Measurements from ENCODE around the gene TMEM91.

Gene TMEM91

GRCh38 chr19:41425174-41426115, 49.1 kb downstream of the TMEM91 start:
- Histone ChIP-seq H3K9me2 (replicated peaks; ENCODE audit: low read depth, low read length) (no peaks in the 10 kb centered on the region), H2AFZ (ENCODE audit: low read length) (no peak overlapping the region), H3K36me3 (ENCODE audit: insufficient read depth, low read length) (peaks cover 25% of the 10 kb centered on the region; the same call in 1 of the 2 replicates), H3K9ac (ENCODE audit: low read depth, low read length, poor library complexity, severe bottlenecking) (no peak overlapping the region), H3F3A (ENCODE audit: low read depth) (no peaks in the 10 kb centered on the region), H3K4me3 (ENCODE audit: low read length, poor library complexity, severe bottlenecking) (no peak overlapping the region), H3K27me3 (ENCODE audit: insufficient read depth, low read length, poor library complexity, severe bottlenecking) (no peaks in the 10 kb centered on the region), H3K4me2 (ENCODE audit: low read depth, low read length, poor library complexity, severe bottlenecking) (no peak overlapping the region), H3K79me2 (ENCODE audit: insufficient read depth, low read length) (no peaks in the 10 kb centered on the region), H3K4me1 (ENCODE audit: insufficient read depth, low read length, poor library complexity, severe bottlenecking) (peaks cover 18% of the 10 kb centered on the region), H3K9me3 (ENCODE audit: insufficient read depth, low read depth, low read length) (no peaks in the 10 kb centered on the region), H4K20me1 (ENCODE audit: insufficient read depth, low read length, poor library complexity, severe bottlenecking) (no peaks in the 10 kb centered on the region)
- no peak for TF ChIP-seq CTCF (conservative IDR thresholded peaks at IDR 0.05; ENCODE audit: low read length)
- no peak for TF ChIP-seq EZH2phosphoT487 (IDR thresholded peaks at IDR 0.05; ENCODE audit: borderline replicate concordance)

GRCh38 chr19:41426116-41426841, 49.9 kb downstream of the TMEM91 start:
- Histone ChIP-seq H3K4me3 (ENCODE audit: low read length, poor library complexity, severe bottlenecking) (no peak overlapping the region), H3K79me2 (ENCODE audit: insufficient read depth, low read length) (no peaks in the 10 kb centered on the region), H3K9ac (ENCODE audit: low read depth, low read length, poor library complexity, severe bottlenecking) (no peak overlapping the region), H2AFZ (ENCODE audit: low read length) (no peak overlapping the region), H3K9me3 (ENCODE audit: insufficient read depth, low read depth, low read length) (no peaks in the 10 kb centered on the region), H3K4me1 (ENCODE audit: insufficient read depth, low read length, poor library complexity, severe bottlenecking) (peaks cover 18% of the 10 kb centered on the region), H3K27me3 (ENCODE audit: insufficient read depth, low read length, poor library complexity, severe bottlenecking) (no peaks in the 10 kb centered on the region), H3K9me2 (replicated peaks; ENCODE audit: low read depth, low read length) (no peaks in the 10 kb centered on the region), H4K20me1 (ENCODE audit: insufficient read depth, low read length, poor library complexity, severe bottlenecking) (no peaks in the 10 kb centered on the region), H3K4me2 (ENCODE audit: low read depth, low read length, poor library complexity, severe bottlenecking) (no peak overlapping the region), H3F3A (ENCODE audit: low read depth) (no peaks in the 10 kb centered on the region), H3K36me3 (ENCODE audit: insufficient read depth, low read length) (peaks cover 19% of the 10 kb centered on the region; the same call in 1 of the 2 replicates)
- TF ChIP-seq EZH2phosphoT487 (IDR thresholded peaks at IDR 0.05; ENCODE audit: borderline replicate concordance) (no peak), CTCF (conservative IDR thresholded peaks at IDR 0.05; ENCODE audit: low read length) (no peak)

- H3K9me3 ChIP-seq (ENCODE audit: insufficient read depth, low read depth, low read length) = no peaks in the 10 kb centered on the region
- peak within 1 kb of the TSS; percentile 77 for H3K9ac ChIP-seq (ENCODE audit: low read depth, low read length, poor library complexity, severe bottlenecking)
- H3K79me2 ChIP-seq (ENCODE audit: insufficient read depth, low read length) = no peaks in the 10 kb centered on the region
- H3K4me1 ChIP-seq (ENCODE audit: insufficient read depth, low read length, poor library complexity, severe bottlenecking) = peaks cover 18% of the 10 kb centered on the region
- H3K4me3 ChIP-seq (ENCODE audit: low read length, poor library complexity, severe bottlenecking) = peak within 1 kb of the TSS; percentile 70
- TF ChIP-seq EZH2phosphoT487 (IDR thresholded peaks at IDR 0.05; ENCODE audit: borderline replicate concordance) (no peak), CTCF (conservative IDR thresholded peaks at IDR 0.05; ENCODE audit: low read length) (no peak)
- peak within 1 kb of the TSS; percentile 79 for H3K4me2 ChIP-seq (ENCODE audit: low read depth, low read length, poor library complexity, severe bottlenecking)
- H3F3A ChIP-seq (ENCODE audit: low read depth) = no peaks in the 10 kb centered on the region
- peak within 1 kb of the TSS; percentile 86 for H2AFZ ChIP-seq (ENCODE audit: low read length)
- H3K9me2 ChIP-seq (replicated peaks; ENCODE audit: low read depth, low read length) = no peaks in the 10 kb centered on the region
- peaks cover 21% of the 10 kb centered on the region; the same call in 1 of the 2 replicates for H3K36me3 ChIP-seq (ENCODE audit: insufficient read depth, low read length)
- no peaks in the 10 kb centered on the region for H3K27me3 ChIP-seq (ENCODE audit: insufficient read depth, low read length, poor library complexity, severe bottlenecking)
- H4K20me1 ChIP-seq (ENCODE audit: insufficient read depth, low read length, poor library complexity, severe bottlenecking) = no peaks in the 10 kb centered on the region
Measured at GRCh38 chr19:41426952-41427646, 50.8 kb downstream of the TMEM91 start, which contains the start of gene B3GNT8. TSS of gene B3GNT8 (minus strand) at chr19:41427374. CDS start at chr19:41426778, 596 bp downstream.

Data from Loucy (cell line).